Upper lobe of left lung (tissue), 4 donors: ENCODE results near the gene HIF1AN.

Experiments used
- CTCF ChIP-seq, 6 experiments: fragments of 450-650 bp in 4 of 6; fragments of 200-600 bp in 2 of 6; sonication (generic) in 2 of 6; IDR thresholded peaks; one replicate each; pipeline ENCODE4 v1.5.1; 2016 to 2019; ENCODE audit warnings: antibody characterized with exemption in 6 of 6
- EP300 ChIP-seq, 4 donors: sonication (generic); formaldehyde crosslinking; IDR thresholded peaks; one replicate each; pipeline ENCODE4 v1.5.1; 2017; ENCODE audit warnings: antibody characterized with exemption in 4 of 4, control low read depth in 2 of 4
- POLR2A ChIP-seq, 4 donors: fragments of 450-650 bp; IDR thresholded peaks; one replicate each; pipeline ENCODE4 v1.5.1; 2016 to 2017; ENCODE audit warnings: antibody characterized with exemption in 4 of 4, mild to moderate bottlenecking in 2 of 4
- POLR2AphosphoS5 ChIP-seq, 2 donors: sonication (generic); formaldehyde crosslinking; IDR thresholded peaks; one replicate each; pipeline ENCODE4 v1.5.1; 2017; ENCODE audit warnings: antibody characterized with exemption in 2 of 2

DNA sequence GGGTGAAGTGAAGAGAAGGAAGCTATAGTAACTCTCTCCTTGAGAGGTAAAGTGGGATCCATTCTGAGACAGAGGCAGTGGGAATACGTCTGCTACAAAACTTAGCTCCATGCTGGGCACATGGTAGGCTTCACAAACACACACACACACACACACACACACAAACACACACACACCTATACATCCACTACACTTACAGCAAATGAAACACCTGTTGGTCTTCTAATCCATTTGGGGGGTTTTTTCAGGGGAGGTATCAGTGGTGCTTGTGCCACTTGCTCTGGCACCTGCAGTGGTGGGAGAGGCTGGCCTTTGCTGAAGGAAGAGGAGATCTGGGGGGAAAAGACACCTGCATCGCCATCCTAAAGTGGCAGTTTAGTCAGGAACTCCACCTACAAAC lies 30.6 kb upstream of the HIF1AN start:
- TF ChIP-seq CTCF (IDR thresholded peaks at IDR 0.05) (no peak), POLR2A (IDR thresholded peaks at IDR 0.05) (no peak), POLR2AphosphoS5 (IDR thresholded peaks at IDR 0.05) (no peak), EP300 (IDR thresholded peaks at IDR 0.05) (no peak)
